C4-2B (cell line): Measurements from ENCODE around the gene PTCH2.

Experiments used
- ZFX ChIP-seq: fragments of 450-650 bp; IDR thresholded peaks from 2 replicates; pipeline ENCODE4 v1.6.1; 2017
- TF ChIP-seq, protein P1 (sequence below): fragments of 450-650 bp; conservative IDR thresholded peaks from 2 replicates; pipeline ENCODE4 v1.5.1; 2017; ENCODE audit warnings: mild to moderate bottlenecking

DNA sequence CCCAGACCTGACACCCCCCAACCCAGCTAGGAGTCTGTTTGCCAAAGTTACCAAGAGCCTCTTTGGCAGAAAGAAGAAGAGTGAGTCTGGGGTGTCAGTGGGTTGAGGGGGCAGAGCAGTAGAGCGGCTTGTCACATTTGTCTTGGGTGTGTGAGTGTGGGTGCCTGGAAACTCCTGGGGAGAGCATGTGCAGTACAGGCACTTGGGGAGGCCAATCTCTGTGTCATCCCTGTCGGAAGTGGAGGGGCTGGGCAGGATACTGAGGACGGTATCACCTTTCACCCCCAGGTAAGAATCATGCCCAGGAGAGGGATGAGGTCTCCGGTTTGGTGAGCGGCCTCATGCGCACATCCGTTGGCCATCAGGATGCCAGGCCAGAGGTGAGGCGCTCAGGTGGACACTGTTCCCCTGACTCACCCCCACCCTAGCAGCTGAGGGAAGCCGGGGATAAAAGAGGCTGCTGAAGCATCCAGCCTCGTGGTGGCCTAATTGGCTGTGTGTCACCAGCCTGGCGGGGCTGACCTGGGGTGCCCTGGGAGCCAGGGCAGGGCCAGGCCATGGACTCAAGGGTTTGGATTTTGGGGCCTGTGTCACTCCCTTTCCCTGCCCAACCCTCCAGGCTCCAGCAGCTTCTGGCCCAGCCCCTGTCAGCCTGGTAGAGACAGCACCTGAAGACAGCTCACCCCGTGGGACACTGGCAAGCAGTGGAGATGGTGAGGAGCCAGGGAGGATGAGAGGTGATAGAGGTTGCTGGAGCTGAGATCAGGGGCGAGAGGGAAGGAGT, 39.5 kb downstream of the PTCH2 start:
- TF ChIP-seq, protein P1, sequence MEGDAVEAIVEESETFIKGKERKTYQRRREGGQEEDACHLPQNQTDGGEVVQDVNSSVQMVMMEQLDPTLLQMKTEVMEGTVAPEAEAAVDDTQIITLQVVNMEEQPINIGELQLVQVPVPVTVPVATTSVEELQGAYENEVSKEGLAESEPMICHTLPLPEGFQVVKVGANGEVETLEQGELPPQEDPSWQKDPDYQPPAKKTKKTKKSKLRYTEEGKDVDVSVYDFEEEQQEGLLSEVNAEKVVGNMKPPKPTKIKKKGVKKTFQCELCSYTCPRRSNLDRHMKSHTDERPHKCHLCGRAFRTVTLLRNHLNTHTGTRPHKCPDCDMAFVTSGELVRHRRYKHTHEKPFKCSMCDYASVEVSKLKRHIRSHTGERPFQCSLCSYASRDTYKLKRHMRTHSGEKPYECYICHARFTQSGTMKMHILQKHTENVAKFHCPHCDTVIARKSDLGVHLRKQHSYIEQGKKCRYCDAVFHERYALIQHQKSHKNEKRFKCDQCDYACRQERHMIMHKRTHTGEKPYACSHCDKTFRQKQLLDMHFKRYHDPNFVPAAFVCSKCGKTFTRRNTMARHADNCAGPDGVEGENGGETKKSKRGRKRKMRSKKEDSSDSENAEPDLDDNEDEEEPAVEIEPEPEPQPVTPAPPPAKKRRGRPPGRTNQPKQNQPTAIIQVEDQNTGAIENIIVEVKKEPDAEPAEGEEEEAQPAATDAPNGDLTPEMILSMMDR = no peak
- TF ChIP-seq ZFX = no peak
